HepG2 (cell line): Measurements from ENCODE around the gene PTPRN. TPM values are rescaled to one million over a fixed set of nuclear protein-coding genes. Genes with fewer than 3 reads are reported as not detected.

Experiments used
- CREBL2 ChIP-seq: sonication (generic); formaldehyde crosslinking; IDR thresholded peaks from 2 replicates; pipeline ENCODE4 v1.8.1; 2023; ENCODE audit warnings: missing genetic modification reagents, mild to moderate bottlenecking, borderline replicate concordance
- ELF4 ChIP-seq: sonication (generic); formaldehyde crosslinking; IDR thresholded peaks from 2 replicates; pipeline ENCODE4 v1.5.0; 2020; ENCODE audit warnings: missing genetic modification reagents, mild to moderate bottlenecking, moderate library complexity, borderline replicate concordance
- EP300 ChIP-seq, 3 experiments: sonication (generic) in 1 of 3; formaldehyde crosslinking in 1 of 3; IDR thresholded peaks; 2 replicates each; pipeline versions ENCODE4 v1.5.1 to v1.6.1; 2011 to 2020; ENCODE audit warnings: low read depth in 2 of 3, low read length in 2 of 3, borderline replicate concordance in 1 of 3, improper control_type of control experiment in 1 of 3, mild to moderate bottlenecking in 1 of 3, missing genetic modification reagents in 1 of 3, moderate library complexity in 1 of 3
- FOXK2 ChIP-seq: fragments of 450-650 bp; IDR thresholded peaks from 2 replicates; pipeline ENCODE4 v1.6.1; 2016
- KLF15 ChIP-seq: sonication (generic); formaldehyde crosslinking; IDR thresholded peaks from 2 replicates; pipeline ENCODE4 v1.8.1; 2023; ENCODE audit warnings: borderline replicate concordance, mild to moderate bottlenecking, inconsistent platforms, missing genetic modification reagents, mixed read lengths
- MBNL3 ChIP-seq: fragments of 250-450 bp; sonication (Bioruptor Pico); conservative IDR thresholded peaks from 2 replicates; pipeline ENCODE4 v1.8.0; 2022; ENCODE audit warnings: mild to moderate bottlenecking, inconsistent platforms
- MLX ChIP-seq: IDR thresholded peaks from 2 replicates; pipeline ENCODE4 v1.6.1; 2016
- MXD1 ChIP-seq: sonication (generic); formaldehyde crosslinking; IDR thresholded peaks from 2 replicates; pipeline ENCODE4 v1.4.0; 2020; ENCODE audit warnings: mild to moderate bottlenecking, missing genetic modification reagents
- MXD4 ChIP-seq: IDR thresholded peaks from 2 replicates; pipeline ENCODE4 v1.6.1; 2016; ENCODE audit warnings: mild to moderate bottlenecking, missing biosample characterization, missing genetic modification reagents
- PATZ1 ChIP-seq: sonication (generic); formaldehyde crosslinking; IDR thresholded peaks from 2 replicates; pipeline ENCODE4 v1.4.0; 2020; ENCODE audit warnings: missing genetic modification reagents
- RBAK ChIP-seq: sonication (generic); formaldehyde crosslinking; IDR thresholded peaks from 2 replicates; pipeline ENCODE4 v1.5.1; 2020; ENCODE audit warnings: mild to moderate bottlenecking, missing genetic modification reagents
- SIN3B ChIP-seq: fragments of 150-350 bp; IDR thresholded peaks from 2 replicates; pipeline ENCODE4 v1.6.1; 2014; ENCODE audit warnings: low read length
- SOX6 ChIP-seq, 2 experiments: fragments of 450-650 bp in 1 of 2; sonication (generic) in 1 of 2; formaldehyde crosslinking in 1 of 2; IDR thresholded peaks; 2 replicates each; pipeline versions ENCODE4 v1.4.0 to v1.6.1; 2017 to 2020; ENCODE audit warnings: antibody characterized with exemption in 1 of 2, mild to moderate bottlenecking in 1 of 2, missing genetic modification reagents in 1 of 2
- TAF1 ChIP-seq: sonication (generic); formaldehyde crosslinking; IDR thresholded peaks from 2 replicates; pipeline ENCODE4 v1.4.0; 2020; ENCODE audit warnings: missing genetic modification reagents
- TOE1 ChIP-seq: sonication (generic); formaldehyde crosslinking; IDR thresholded peaks from 2 replicates; pipeline ENCODE4 v1.4.0; 2020; ENCODE audit warnings: mild to moderate bottlenecking, missing genetic modification reagents
- ZNF329 ChIP-seq: sonication (generic); formaldehyde crosslinking; IDR thresholded peaks from 2 replicates; pipeline ENCODE4 v1.9.0; 2021; ENCODE audit warnings: low read depth, mild to moderate bottlenecking, missing genetic modification reagents
- ZNF646 ChIP-seq: sonication (generic); formaldehyde crosslinking; IDR thresholded peaks from 2 replicates; pipeline ENCODE4 v1.9.0; 2021; ENCODE audit warnings: mild to moderate bottlenecking, missing genetic modification reagents
- polyA plus RNA-seq, 8 experiments: library from polyadenylated mRNA; depleted of rRNA in 3 of 8; stranded (reverse) in 7 of 8; unstranded in 1 of 8; fragments of >200 nt; fragmentation: Illumina TruSeq in 4 of 8; extraction: Trizol in 4 of 8; gene quantifications; 2 replicates each; pipeline versions ENCODE4 v1.2.1 to v1.2.3, GENCODE V29; 2011 to 2016; ENCODE audit warnings: low read depth in 4 of 8, missing spikeins in 1 of 8, mixed read lengths in 1 of 8; ENCODE audit not compliant: insufficient read depth in 1 of 8
- total RNA-seq, 5 experiments: library from RNA; depleted of rRNA; stranded (reverse); fragments of >200 nt; fragmentation: Illumina TruSeq; extraction: Trizol; gene quantifications; 2 replicates each; pipeline ENCODE4 v1.2.3, GENCODE V29; 2016; ENCODE audit warnings: low read depth in 1 of 5

PTPRN gene
- total and polyA plus RNA-seq, 2 of the 13 experiments (the other 11 are each of a cell fraction or from before 2014, with no cell fraction given), result 0.26 TPM; not detected in 1

GRCh38 chr2:219308142-219309101 lies 779 bp downstream of the PTPRN start (continued):
- no peak for TF ChIP-seq ZNF646
- TF ChIP-seq KLF15 (CRISPR knock-in tag), result peak; percentile 98; the same call in 1 of the 2 replicates
- no peak for TF ChIP-seq FOXK2
- no peak for TF ChIP-seq RBAK (CRISPR knock-in tag)
- peak; percentile 63 for TF ChIP-seq MLX (CRISPR knock-in tag)
- peak; percentile 81 for TF ChIP-seq PATZ1
- no peak for TF ChIP-seq ELF4
- TF ChIP-seq MXD4, result peak; percentile 86; the same call in 1 of the 2 replicates
- TF ChIP-seq TOE1 (CRISPR knock-in tag), result peak; percentile 95
- TF ChIP-seq EP300 (IDR thresholded peaks at IDR 0.05; ENCODE audit: low read depth in 2 of 2, low read length in 2 of 2), result no peak
- no peak; the same call in 1 of the 2 replicates for TF ChIP-seq EP300 (CRISPR knock-in tag; IDR thresholded peaks at IDR 0.05; ENCODE audit: borderline replicate concordance)
- TF ChIP-seq SOX6 (IDR thresholded peaks at IDR 0.05), result no peak
- TF ChIP-seq SOX6 (CRISPR knock-in tag; IDR thresholded peaks at IDR 0.05), result peak; percentile 50
- TF ChIP-seq CREBL2, result no peak
- TF ChIP-seq MXD1 (CRISPR knock-in tag), result peak; percentile 92
- TF ChIP-seq SIN3B, result no peak
- no peak for TF ChIP-seq MBNL3 (CRISPR knock-in tag)
- TF ChIP-seq TAF1 (CRISPR knock-in tag), result 0 out of 2 replicates have a peak, but pooled peaks have one; percentile 30
- peak; percentile 84; the same call in 1 of the 2 replicates for TF ChIP-seq ZNF329 (CRISPR knock-in tag)
